GM19372 (cell line): ENCODE measurements around the gene CMTM1.
"Not testable (repeated sequence)": the region's sequence is repeated elsewhere in the genome, so short reads cannot be mapped to it uniquely, and the experiment has no call there.

Experiments
- ATAC-seq: cut with Tn5 transposase; IDR thresholded peaks from one replicate; pipeline ENCODE4 v1.9.1; 2021; ENCODE audit warnings: mild to moderate bottlenecking, low read depth, moderate library complexity; ENCODE audit not compliant: unreplicated experiment

Gene CMTM1

GRCh38 chr16:66588981-66589713 lies 22.9 kb downstream of the CMTM1 start:
- ATAC-seq: peak; percentile 86

- ATAC-seq: no peak
Observed at GRCh38 chr16:66590322-66590721, 24.1 kb downstream of the CMTM1 start.

- ATAC-seq: no peak
Observed at GRCh38 chr16:66591018-66591417, 24.8 kb downstream of the CMTM1 start.

- ATAC-seq: no peak
Observed at GRCh38 chr16:66592241-66592640, 26.0 kb downstream of the CMTM1 start.

- ATAC-seq: no peak
Observed at GRCh38 chr16:66592814-66593213, 26.6 kb downstream of the CMTM1 start.

GRCh38 chr16:66594739-66595138 lies 28.5 kb downstream of the CMTM1 start:
- no peak for ATAC-seq

- not testable (repeated sequence) for ATAC-seq
Observed at GRCh38 chr16:66596559-66596958, 30.3 kb downstream of the CMTM1 start.

GRCh38 chr16:66596986-66597848 lies 31.0 kb downstream of the CMTM1 start:
- ATAC-seq: no peak

GRCh38 chr16:66598111-66598510 lies 31.9 kb downstream of the CMTM1 start:
- no peak for ATAC-seq

GRCh38 chr16:66599726-66600125 lies 33.5 kb downstream of the CMTM1 start:
- ATAC-seq: no peak

GRCh38 chr16:66600477-66600876 lies 34.2 kb downstream of the CMTM1 start:
- ATAC-seq: no peak

- no peak for ATAC-seq
Observed at GRCh38 chr16:66601471-66601870, 35.2 kb downstream of the CMTM1 start.

GRCh38 chr16:66603537-66604375 lies 37.5 kb downstream of the CMTM1 start:
- no peak for ATAC-seq

GRCh38 chr16:66604376-66605176 lies 38.3 kb downstream of the CMTM1 start, which contains the start of gene CMTM3:
Gene CMTM3 (plus strand): TSS chr16:66604704. CDS start chr16:66604806, 102 bp downstream.
- ATAC-seq: peak; percentile 55

- peak; percentile 16 for ATAC-seq
Observed at GRCh38 chr16:66605177-66605978, 39.1 kb downstream of the CMTM1 start.

GRCh38 chr16:66605979-66606751 lies 39.9 kb downstream of the CMTM1 start:
- peak; percentile 31 for ATAC-seq

GRCh38 chr16:66608241-66609138 lies 42.3 kb downstream of the CMTM1 start:
- no peak for ATAC-seq
